GM23338 (cell line): ENCODE measurements around the gene OR6J1. TPM values are rescaled to one million over a fixed set of nuclear protein-coding genes. Genes with fewer than 3 reads are reported as not detected.

Experiments
- ATAC-seq: fragments of 200-7000 bp; cut with Tn5 transposase; 3 replicates; pipeline ENCODE4 v1.9.1; 2020
- DNase-seq: peaks from one replicate; pipeline ENCODE4 v3.0.0-alpha.2; 2015; ENCODE audit warnings: low spot score
- H2AFZ ChIP-seq: fragments of 200-600 bp; sonication (generic); 2 replicates; pipeline ENCODE4 v1.8.0; 2016; ENCODE audit warnings: antibody characterized with exemption, mild to moderate bottlenecking, moderate library complexity
- H3F3A ChIP-seq: fragments of 200-600 bp; sonication (generic); replicated peaks from 2 replicates; pipeline ENCODE4 v1.8.0; 2017; ENCODE audit warnings: antibody characterized with exemption, mixed run types, low read depth
- H3K27ac ChIP-seq: fragments of 200-600 bp; sonication (generic); 2 replicates; pipeline ENCODE4 v1.6.1; 2016; ENCODE audit warnings: low read depth
- H3K27me3 ChIP-seq: fragments of 200-600 bp; sonication (generic); 2 replicates; pipeline ENCODE4 v1.8.0; 2016; ENCODE audit warnings: mild to moderate bottlenecking, mixed run types, moderate library complexity; ENCODE audit not compliant: insufficient read depth
- H3K36me3 ChIP-seq: fragments of 200-600 bp; sonication (generic); 2 replicates; pipeline ENCODE4 v1.8.0; 2016; ENCODE audit warnings: mild to moderate bottlenecking; ENCODE audit not compliant: insufficient read depth
- H3K4me1 ChIP-seq: fragments of 200-600 bp; sonication (generic); 2 replicates; pipeline ENCODE4 v1.8.0; 2016; ENCODE audit warnings: mild to moderate bottlenecking, moderate library complexity; ENCODE audit not compliant: insufficient read depth
- H3K4me2 ChIP-seq: fragments of 200-600 bp; sonication (generic); 2 replicates; pipeline ENCODE4 v1.7.1; 2017; ENCODE audit warnings: mixed run types
- H3K4me3 ChIP-seq: fragments of 200-600 bp; sonication (generic); 2 replicates; pipeline ENCODE4 v1.6.1; 2016; ENCODE audit warnings: mixed run types
- H3K79me2 ChIP-seq: fragments of 200-600 bp; sonication (generic); replicated peaks from 2 replicates; pipeline ENCODE4 v1.8.0; 2017; ENCODE audit warnings: mild to moderate bottlenecking; ENCODE audit not compliant: insufficient read depth
- H3K9me2 ChIP-seq: fragments of 200-600 bp; sonication (generic); 2 replicates; pipeline ENCODE4 v1.8.0; 2017; ENCODE audit not compliant: insufficient read depth
- H4K20me1 ChIP-seq: fragments of 200-600 bp; sonication (generic); replicated peaks from 2 replicates; pipeline ENCODE4 v1.8.0; 2017; ENCODE audit warnings: mild to moderate bottlenecking; ENCODE audit not compliant: insufficient read depth
- H3K27ac Mint-ChIP-seq: 2 replicates; pipeline ENCODE4 v1.8.0; 2020; ENCODE audit warnings: inconsistent platforms, mild to moderate bottlenecking, moderate library complexity, mixed read lengths
- H3K27me3 Mint-ChIP-seq: 3 replicates; pipeline ENCODE4 v1.8.0; 2022; ENCODE audit warnings: low read depth, mild to moderate bottlenecking, moderate library complexity, mixed read lengths, inconsistent platforms; ENCODE audit not compliant: insufficient read depth, poor library complexity
- H3K36me3 Mint-ChIP-seq: 3 replicates; pipeline ENCODE4 v1.8.0; 2021; ENCODE audit warnings: low read depth, mild to moderate bottlenecking, inconsistent platforms, moderate library complexity, mixed read lengths
- H3K4me1 Mint-ChIP-seq: 3 replicates; pipeline ENCODE4 v1.8.0; 2020; ENCODE audit warnings: mild to moderate bottlenecking, inconsistent platforms, mixed read lengths
- H3K4me3 Mint-ChIP-seq: 3 replicates; pipeline ENCODE4 v1.8.0; 2021; ENCODE audit warnings: moderate library complexity, mild to moderate bottlenecking, inconsistent platforms, mixed read lengths
- H3K9me3 Mint-ChIP-seq: 3 replicates; pipeline ENCODE4 v1.8.0; 2020; ENCODE audit warnings: moderate library complexity, mild to moderate bottlenecking, inconsistent platforms, mixed read lengths
- CREB1 ChIP-seq: fragments of 250-450 bp; sonication (Bioruptor Pico); IDR thresholded peaks from 2 replicates; pipeline ENCODE4 v1.5.0; 2020; ENCODE audit warnings: low read depth, mild to moderate bottlenecking, moderate library complexity
- CTCF ChIP-seq, 2 experiments: fragments of 200-600 bp in 1 of 2; sonication (generic) in 1 of 2; conservative IDR thresholded peaks; 2 replicates each; pipeline versions ENCODE4 v1.5.1 to v1.6.1; 2016 to 2017; ENCODE audit warnings: antibody characterized with exemption in 2 of 2, low read depth in 2 of 2, mild to moderate bottlenecking in 2 of 2, moderate library complexity in 1 of 2
- EZH2 ChIP-seq: fragments of 200-600 bp; sonication (generic); IDR thresholded peaks from one replicate; pipeline ENCODE4 v1.8.0; 2017; ENCODE audit warnings: antibody characterized with exemption, mild to moderate bottlenecking, low read depth; ENCODE audit not compliant: unreplicated experiment
- EZH2phosphoT487 ChIP-seq: fragments of 200-600 bp; sonication (generic); IDR thresholded peaks from one replicate; pipeline ENCODE4 v1.8.1; 2018; ENCODE audit warnings: antibody characterized with exemption; ENCODE audit not compliant: unreplicated experiment
- JUNB ChIP-seq: IDR thresholded peaks from one replicate; pipeline ENCODE4 v1.6.1; 2016; ENCODE audit warnings: antibody characterized with exemption; ENCODE audit not compliant: unreplicated experiment
- NANOG ChIP-seq: IDR thresholded peaks from 2 replicates; pipeline ENCODE4 v1.6.1; 2016; ENCODE audit warnings: antibody characterized with exemption, borderline replicate concordance
- POLR2AphosphoS5 ChIP-seq: IDR thresholded peaks from 2 replicates; pipeline ENCODE4 v1.6.1; 2016; ENCODE audit warnings: antibody characterized with exemption, low read depth
- REST ChIP-seq: IDR thresholded peaks from one replicate; pipeline ENCODE4 v1.6.1; 2018; ENCODE audit warnings: antibody characterized with exemption; ENCODE audit not compliant: unreplicated experiment
- STAT1 ChIP-seq: IDR thresholded peaks from one replicate; pipeline ENCODE4 v1.6.1; 2016; ENCODE audit warnings: antibody characterized with exemption; ENCODE audit not compliant: unreplicated experiment
- ZNF114 ChIP-seq: fragments of 250-450 bp; sonication (Bioruptor Pico); IDR thresholded peaks from 2 replicates; pipeline ENCODE4 v1.5.0; 2020; ENCODE audit warnings: mild to moderate bottlenecking, moderate library complexity
- ZNF331 ChIP-seq: fragments of 250-450 bp; sonication (Bioruptor Pico); IDR thresholded peaks from 2 replicates; pipeline ENCODE4 v1.5.0; 2020; ENCODE audit warnings: low read depth, mild to moderate bottlenecking, moderate library complexity
- polyA plus RNA-seq: library from polyadenylated mRNA; unstranded; fragments of >200 nt; fragmentation: Nextera tagmentation; extraction: Ambion mirVana; gene quantifications from 2 replicates; pipeline ENCODE4 v1.2.1, GENCODE V29; 2016
- total RNA-seq: library from RNA; depleted of rRNA; stranded (reverse); fragments of >200 nt; shearing (Covaris generic); gene quantifications from 2 replicates; pipeline ENCODE4 v1.2.3, GENCODE V29; 2014

OR6J1 gene
- total and polyA plus RNA-seq, 2 experiments from 2014 or later = not detected

GRCh38 chr14:22596354-22596879 lies 47.7 kb downstream of the OR6J1 start:
- no peak overlapping the region for H3K27ac Mint-ChIP-seq
- no peaks in the 10 kb centered on the region for H3F3A ChIP-seq

GRCh38 chr14:22594156-22594716 lies 49.9 kb downstream of the OR6J1 start:
- Mint-ChIP-seq H3K27me3 (peaks cover 11% of the 10 kb centered on the region), H3K4me1 (peaks cover 37% of the 10 kb centered on the region), H3K9me3 (no peaks in the 10 kb centered on the region), H3K27ac (no peak overlapping the region), H3K36me3 (no peaks in the 10 kb centered on the region), H3K4me3 (no peak overlapping the region)
- Histone ChIP-seq H3K27ac (no peak overlapping the region), H3K4me2 (no peak overlapping the region), H4K20me1 (no peaks in the 10 kb centered on the region), H3F3A (0 out of 2 replicates have a peak, but pooled peaks cover 5% of the 10 kb centered on the region), H3K79me2 (peaks cover 3% of the 10 kb centered on the region), H3K36me3 (no peaks in the 10 kb centered on the region), H3K4me1 (peaks cover 10% of the 10 kb centered on the region), H3K4me3 (no peak overlapping the region), H3K27me3 (no peaks in the 10 kb centered on the region), H2AFZ (no peak overlapping the region), H3K9me2 (no peaks in the 10 kb centered on the region)
- no peak for ATAC-seq
- no peak for DNase-seq
- TF ChIP-seq POLR2AphosphoS5 = no peak
- TF ChIP-seq NANOG = no peak
- TF ChIP-seq ZNF331 (CRISPR knock-in tag) = no peak
- no peak for TF ChIP-seq STAT1
- no peak for TF ChIP-seq JUNB
- no peak for TF ChIP-seq EZH2phosphoT487
- TF ChIP-seq CTCF (conservative IDR thresholded peaks at IDR 0.05; ENCODE audit: low read depth in 2 of 2) = no peak
- no peak for TF ChIP-seq ZNF114 (CRISPR knock-in tag)
- no peak for TF ChIP-seq EZH2

More at GRCh38 chr14:22596354-22596879, 47.7 kb downstream of the OR6J1 start:
- no peaks in the 10 kb centered on the region for H3K27me3 ChIP-seq
- H3K4me2 ChIP-seq = no peak overlapping the region
- peaks cover 22% of the 10 kb centered on the region for H3K4me1 ChIP-seq
- Mint-ChIP-seq H3K9me3 (no peaks in the 10 kb centered on the region), H3K4me3 (no peak overlapping the region), H3K27me3 (peaks cover 5% of the 10 kb centered on the region), H3K4me1 (peaks cover 44% of the 10 kb centered on the region), H3K36me3 (peaks cover 10% of the 10 kb centered on the region; the same call in 2 of the 3 replicates)
- peaks cover 23% of the 10 kb centered on the region for H3K79me2 ChIP-seq
- H3K9me2 ChIP-seq = no peaks in the 10 kb centered on the region
- H4K20me1 ChIP-seq = no peaks in the 10 kb centered on the region; the same call in 1 of the 2 replicates
- no peak overlapping the region for H3K4me3 ChIP-seq
- H3K27ac ChIP-seq = no peak overlapping the region
- no peak for ATAC-seq
- no peak for TF ChIP-seq NANOG
- no peak for TF ChIP-seq REST
- TF ChIP-seq EZH2 = no peak
- TF ChIP-seq STAT1 = no peak
- no peak for TF ChIP-seq EZH2phosphoT487
- no peak for TF ChIP-seq POLR2AphosphoS5
- TF ChIP-seq ZNF331 (CRISPR knock-in tag) = no peak
- no peak for TF ChIP-seq JUNB
- no peak for TF ChIP-seq CREB1 (CRISPR knock-in tag)
- DNase-seq = no peak
- peak overlapping the region; percentile 97 for H2AFZ ChIP-seq
- no peaks in the 10 kb centered on the region for H3K36me3 ChIP-seq
